Suprapubic skin (tissue), 4 donors: ENCODE data around the gene NNAT. TPM values are rescaled to one million over a fixed set of nuclear protein-coding genes. Genes with fewer than 3 reads are reported as not detected.

ENCODE experiments used
- DNase-seq, 2 donors: peaks; one replicate each; pipeline ENCODE4 v3.0.0-alpha.2; 2019; ENCODE audit warnings: low spot score in 2 of 2
- H3K27ac ChIP-seq: fragments of 200-600 bp; sonication (generic); one replicate; pipeline ENCODE4 v1.5.1; 2019
- H3K27me3 ChIP-seq: fragments of 200-600 bp; sonication (generic); one replicate; pipeline ENCODE4 v1.5.1; 2019
- H3K36me3 ChIP-seq: fragments of 200-600 bp; sonication (generic); one replicate; pipeline ENCODE4 v1.5.1; 2019
- H3K4me1 ChIP-seq: fragments of 200-600 bp; sonication (generic); one replicate; pipeline ENCODE4 v1.5.1; 2019
- H3K4me3 ChIP-seq: fragments of 200-600 bp; sonication (generic); one replicate; pipeline ENCODE4 v1.5.1; 2019; ENCODE audit warnings: mild to moderate bottlenecking
- H3K9me3 ChIP-seq: fragments of 200-600 bp; sonication (generic); one replicate; pipeline ENCODE4 v1.5.1; 2019
- CTCF ChIP-seq, 2 donors: fragments of 200-600 bp in 1 of 2; fragments of 450-650 bp in 1 of 2; sonication (generic) in 1 of 2; IDR thresholded peaks; one replicate each; pipeline ENCODE4 v1.5.1; 2016 to 2019; ENCODE audit warnings: antibody characterized with exemption in 2 of 2, mild to moderate bottlenecking in 1 of 2, moderate library complexity in 1 of 2
- EP300 ChIP-seq: sonication (generic); formaldehyde crosslinking; IDR thresholded peaks from one replicate; pipeline ENCODE4 v1.6.1; 2017; ENCODE audit warnings: antibody characterized with exemption
- POLR2A ChIP-seq, 2 donors: fragments of 450-650 bp; IDR thresholded peaks; one replicate each; pipeline ENCODE4 v1.6.1; 2017; ENCODE audit warnings: antibody characterized with exemption in 2 of 2, mild to moderate bottlenecking in 2 of 2, moderate library complexity in 2 of 2
- POLR2AphosphoS5 ChIP-seq, 3 donors: sonication (generic); formaldehyde crosslinking; IDR thresholded peaks; one replicate each; pipeline ENCODE4 v1.6.1; 2017; ENCODE audit warnings: antibody characterized with exemption in 3 of 3
- WGBS: methylation state at CpG from one replicate; pipeline ENCODE4 v1.1.5; 2018; 5-methylcytosine and 5-hydroxymethylcytosine counted together
- total RNA-seq, 4 donors: library from RNA; depleted of rRNA; stranded (reverse); fragments of >200 nt; gene quantifications; one replicate each; pipeline ENCODE4 v1.1.0, GENCODE V29; 2016

Gene NNAT
- total RNA-seq, 4 donors from 2014 or later, result 3.0 to 15.2 (median 6.2) TPM

DNA sequence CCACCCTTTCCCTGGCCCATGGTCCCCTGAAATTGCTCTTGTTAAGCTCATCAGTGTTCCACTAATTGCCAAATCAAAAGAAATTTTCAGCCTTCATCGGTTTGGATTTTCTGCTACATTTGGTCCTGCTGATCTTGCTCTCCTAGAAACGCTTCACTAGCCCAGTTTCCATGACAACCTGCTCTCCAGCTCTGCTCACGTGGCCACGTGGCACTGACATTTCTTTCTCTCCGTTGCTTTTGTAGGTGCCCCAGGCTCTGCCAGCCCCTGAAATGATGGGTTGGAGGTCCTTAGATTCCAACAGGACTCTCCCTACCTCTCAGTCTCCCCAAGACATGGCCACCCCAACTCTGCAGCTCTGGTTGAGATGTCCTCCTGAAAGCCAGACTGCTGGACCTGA is 45.8 kb upstream of the NNAT start:
- no peaks in the 10 kb centered on the region for H3K4me1 ChIP-seq
- no peak overlapping the region for H3K4me3 ChIP-seq
- DNase-seq, result no peak
- no peak overlapping the region for H3K27ac ChIP-seq
- no peak for TF ChIP-seq POLR2AphosphoS5 (IDR thresholded peaks at IDR 0.05)
- TF ChIP-seq CTCF (IDR thresholded peaks at IDR 0.05), result no peak
- no peak for TF ChIP-seq EP300
- TF ChIP-seq POLR2A (IDR thresholded peaks at IDR 0.05), result no peak
- H3K36me3 ChIP-seq, result no peaks in the 10 kb centered on the region
- WGBS, result 80% methylated on average over 5 of the region's 5 CpGs
- H3K27me3 ChIP-seq, result no peaks in the 10 kb centered on the region
- H3K9me3 ChIP-seq, result no peaks in the 10 kb centered on the region

DNA sequence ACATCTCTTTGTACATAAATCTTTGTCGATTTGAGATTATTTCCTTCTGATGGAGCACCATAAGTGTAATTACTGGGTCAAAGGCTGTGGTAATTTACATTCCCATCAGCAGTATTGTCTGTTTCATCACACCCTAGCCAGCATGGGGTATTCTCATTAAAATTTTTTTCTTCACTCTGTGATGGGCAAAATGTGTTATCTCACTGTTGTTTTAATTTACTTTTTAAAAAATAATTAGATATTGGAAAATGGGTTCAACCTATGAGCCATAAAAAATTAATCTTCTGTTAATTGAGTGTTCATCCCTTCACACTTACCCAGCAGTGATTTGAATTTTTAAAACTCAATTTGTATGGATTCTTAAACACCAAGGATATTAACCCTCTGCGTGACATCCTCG is 44.0 kb upstream of the NNAT start:
- Histone ChIP-seq H3K4me1 (no peaks in the 10 kb centered on the region), H3K36me3 (no peaks in the 10 kb centered on the region), H3K4me3 (no peak overlapping the region), H3K27ac (no peak overlapping the region), H3K27me3 (no peaks in the 10 kb centered on the region), H3K9me3 (no peaks in the 10 kb centered on the region)
- 62% methylated on average over 3 of the region's 3 CpGs for WGBS
- no peak for DNase-seq
- TF ChIP-seq POLR2AphosphoS5 (IDR thresholded peaks at IDR 0.05) (no peak), EP300 (no peak), POLR2A (IDR thresholded peaks at IDR 0.05) (no peak), CTCF (IDR thresholded peaks at IDR 0.05) (no peak)

- Histone ChIP-seq H3K4me3 (no peak overlapping the region), H3K4me1 (no peaks in the 10 kb centered on the region), H3K27me3 (no peaks in the 10 kb centered on the region), H3K36me3 (no peaks in the 10 kb centered on the region), H3K27ac (no peak overlapping the region), H3K9me3 (no peaks in the 10 kb centered on the region)
- no peak for TF ChIP-seq EP300
- no peak for TF ChIP-seq POLR2A (IDR thresholded peaks at IDR 0.05)
- TF ChIP-seq POLR2AphosphoS5 (IDR thresholded peaks at IDR 0.05), result no peak
- no peak for TF ChIP-seq CTCF (IDR thresholded peaks at IDR 0.05)
- DNase-seq, result no peak
- 77% methylated on average over 6 of the region's 6 CpGs for WGBS
Measured at GRCh38 chr20:37479266-37479665, 41.8 kb upstream of the NNAT start.

DNA sequence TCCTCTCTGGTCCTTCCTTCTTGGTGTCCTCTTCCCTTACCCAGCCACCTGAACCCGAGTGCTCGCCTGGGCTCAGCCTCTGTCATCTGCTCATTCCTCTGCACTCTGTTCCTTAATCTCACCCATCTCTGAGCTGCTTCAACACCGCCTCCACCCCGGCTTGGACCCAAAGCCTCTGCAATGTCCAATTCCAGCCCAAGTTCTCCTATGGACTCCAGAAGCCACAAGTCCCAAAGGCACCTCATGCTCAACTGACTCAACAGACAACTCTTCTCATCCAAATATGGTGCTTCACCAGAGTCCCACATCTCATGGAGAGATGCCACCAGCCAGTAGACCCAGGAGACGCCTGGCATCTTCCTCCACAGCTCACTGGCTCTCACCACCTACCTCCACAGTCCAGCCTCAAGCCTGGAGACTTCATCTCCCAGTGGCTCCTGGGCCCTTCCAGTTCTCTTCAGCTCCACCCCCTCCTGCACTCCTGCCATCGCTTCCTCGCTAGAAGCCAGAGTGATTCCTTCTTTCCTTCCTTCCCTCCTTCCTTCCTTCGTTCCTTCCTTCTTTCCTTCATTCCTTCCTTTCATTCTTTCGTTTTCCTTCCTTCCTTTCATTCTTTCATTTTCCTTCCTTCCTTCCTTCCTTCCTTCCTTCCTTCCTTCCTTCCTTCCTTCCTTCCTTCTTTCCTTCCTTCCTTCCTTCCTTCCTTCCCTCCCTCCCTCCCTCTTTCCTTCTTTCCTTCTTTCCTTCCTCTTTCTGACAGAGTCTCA is 40.9 kb upstream of the NNAT start:
- no peak overlapping the region for H3K27ac ChIP-seq
- no peaks in the 10 kb centered on the region for H3K9me3 ChIP-seq
- H3K36me3 ChIP-seq, result no peaks in the 10 kb centered on the region
- WGBS, result 89% methylated on average over 9 of the region's 9 CpGs
- no peak overlapping the region for H3K4me3 ChIP-seq
- TF ChIP-seq EP300, result no peak
- TF ChIP-seq CTCF (IDR thresholded peaks at IDR 0.05), result no peak
- TF ChIP-seq POLR2A (IDR thresholded peaks at IDR 0.05), result no peak
- TF ChIP-seq POLR2AphosphoS5 (IDR thresholded peaks at IDR 0.05), result no peak
- no peaks in the 10 kb centered on the region for H3K27me3 ChIP-seq
- no peak for DNase-seq
- no peaks in the 10 kb centered on the region for H3K4me1 ChIP-seq

DNA sequence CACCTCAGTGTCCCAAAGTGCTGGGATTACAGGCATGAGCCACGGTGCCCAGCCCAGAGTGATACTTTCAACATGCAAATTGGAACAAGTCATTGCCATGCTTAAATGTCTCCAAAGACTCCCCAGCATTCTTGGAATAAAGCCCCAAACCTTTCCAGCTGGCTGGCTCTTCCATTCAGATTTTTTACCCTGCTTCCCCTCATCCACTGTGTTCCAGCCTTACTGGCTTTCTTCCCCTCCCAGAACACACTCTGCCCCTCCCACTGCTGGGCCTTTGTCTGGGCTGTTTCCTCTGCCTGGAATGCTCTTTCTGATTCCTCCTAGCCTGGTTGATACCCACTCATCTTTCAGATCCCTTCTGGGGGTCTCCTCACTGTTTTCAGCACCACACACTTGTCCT is 40.1 kb upstream of the NNAT start:
- 57% methylated on average over 1 of the region's 1 CpG for WGBS
- H3K4me3 ChIP-seq, result no peak overlapping the region
- no peaks in the 10 kb centered on the region for H3K4me1 ChIP-seq
- DNase-seq, result no peak
- TF ChIP-seq CTCF (IDR thresholded peaks at IDR 0.05) (no peak), POLR2AphosphoS5 (IDR thresholded peaks at IDR 0.05) (no peak), EP300 (no peak), POLR2A (IDR thresholded peaks at IDR 0.05) (no peak)
- no peaks in the 10 kb centered on the region for H3K36me3 ChIP-seq
- no peaks in the 10 kb centered on the region for H3K9me3 ChIP-seq
- no peaks in the 10 kb centered on the region for H3K27me3 ChIP-seq
- no peak overlapping the region for H3K27ac ChIP-seq
